Keratinocyte (primary cell): Measurements from ENCODE around the gene MAPK9.

Experiments
- EZH2 ChIP-seq: IDR thresholded peaks from one replicate; pipeline ENCODE4 v1.6.1; 2012; ENCODE audit warnings: inconsistent platforms, mild to moderate bottlenecking, low read length, moderate library complexity
- TF ChIP-seq, protein P1 (sequence below), 3 experiments: IDR thresholded peaks in 1 of 3; conservative IDR thresholded peaks in 1 of 3; optimal IDR thresholded peaks in 1 of 3; 2 replicates in 2 of 3; 3 replicates in 1 of 3; pipeline versions ENCODE3 to v1.5.1; 2011; ENCODE audit warnings: low read length in 3 of 3, mild to moderate bottlenecking in 3 of 3, moderate library complexity in 2 of 3, control low read depth in 1 of 3, inconsistent platforms in 1 of 3; ENCODE audit not compliant: insufficient read depth in 2 of 3; ENCODE audit errors: extremely low read depth in 1 of 3

DNA sequence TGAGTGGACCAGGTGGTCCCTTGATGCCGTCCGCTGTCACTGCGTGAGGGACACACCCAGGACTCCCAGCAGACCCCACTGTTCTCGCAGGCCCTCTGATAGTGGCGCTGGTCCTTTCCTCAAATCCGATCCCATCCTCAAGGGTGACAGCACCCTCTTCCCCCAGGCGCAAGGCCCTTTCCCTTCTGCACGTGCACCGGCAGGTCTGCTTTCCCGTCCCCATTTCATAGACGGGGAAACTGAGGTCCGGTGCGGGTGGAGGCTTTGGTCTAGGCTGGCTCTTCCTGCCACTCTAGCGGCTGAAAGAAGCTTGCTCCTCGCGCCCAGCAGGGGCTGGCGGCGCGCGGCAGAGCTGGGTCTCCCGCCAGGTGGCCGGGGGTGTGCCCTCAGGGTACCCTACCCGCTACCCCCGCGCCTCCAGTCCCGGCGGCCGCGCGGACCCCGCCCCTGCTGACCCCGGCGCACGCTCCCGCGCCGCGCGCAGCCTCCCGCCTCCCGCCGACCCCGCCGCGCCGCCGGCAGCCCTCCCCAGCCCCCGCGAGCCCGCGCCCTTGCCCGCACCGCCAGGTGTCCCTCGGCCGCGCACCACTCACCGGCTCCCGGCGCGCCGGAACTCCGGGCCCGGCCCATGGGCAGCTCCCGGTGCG, 83.3 kb downstream of the MAPK9 start:
- TF ChIP-seq, protein P1, sequence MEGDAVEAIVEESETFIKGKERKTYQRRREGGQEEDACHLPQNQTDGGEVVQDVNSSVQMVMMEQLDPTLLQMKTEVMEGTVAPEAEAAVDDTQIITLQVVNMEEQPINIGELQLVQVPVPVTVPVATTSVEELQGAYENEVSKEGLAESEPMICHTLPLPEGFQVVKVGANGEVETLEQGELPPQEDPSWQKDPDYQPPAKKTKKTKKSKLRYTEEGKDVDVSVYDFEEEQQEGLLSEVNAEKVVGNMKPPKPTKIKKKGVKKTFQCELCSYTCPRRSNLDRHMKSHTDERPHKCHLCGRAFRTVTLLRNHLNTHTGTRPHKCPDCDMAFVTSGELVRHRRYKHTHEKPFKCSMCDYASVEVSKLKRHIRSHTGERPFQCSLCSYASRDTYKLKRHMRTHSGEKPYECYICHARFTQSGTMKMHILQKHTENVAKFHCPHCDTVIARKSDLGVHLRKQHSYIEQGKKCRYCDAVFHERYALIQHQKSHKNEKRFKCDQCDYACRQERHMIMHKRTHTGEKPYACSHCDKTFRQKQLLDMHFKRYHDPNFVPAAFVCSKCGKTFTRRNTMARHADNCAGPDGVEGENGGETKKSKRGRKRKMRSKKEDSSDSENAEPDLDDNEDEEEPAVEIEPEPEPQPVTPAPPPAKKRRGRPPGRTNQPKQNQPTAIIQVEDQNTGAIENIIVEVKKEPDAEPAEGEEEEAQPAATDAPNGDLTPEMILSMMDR (optimal IDR thresholded peaks at IDR 0.05 in 1 of 3, IDR thresholded peaks at IDR 0.05 in 1 of 3, conservative IDR thresholded peaks at IDR 0.05 in 1 of 3; ENCODE audit: extremely low read depth in 1 of 3, insufficient read depth in 2 of 3, low read length in 3 of 3) = peak in 1 of 3 experiments; percentile 29
- TF ChIP-seq EZH2 = peak; percentile 72
